Uterus (tissue), 2 donors: ENCODE data around the gene TMEM181.

ENCODE experiments used
- CTCF ChIP-seq, 4 experiments: fragments of 200-600 bp in 2 of 4; fragments of 450-650 bp in 2 of 4; sonication (generic) in 2 of 4; IDR thresholded peaks; one replicate each; pipeline ENCODE4 v1.5.1; 2016 to 2019; ENCODE audit warnings: antibody characterized with exemption in 4 of 4, mild to moderate bottlenecking in 2 of 4, moderate library complexity in 1 of 4
- POLR2A ChIP-seq, 2 donors: fragments of 450-650 bp; IDR thresholded peaks; one replicate each; pipeline ENCODE4 v1.6.1; 2016; ENCODE audit warnings: antibody characterized with exemption in 2 of 2, mild to moderate bottlenecking in 1 of 2, moderate library complexity in 1 of 2

- no peak for TF ChIP-seq CTCF (IDR thresholded peaks at IDR 0.05)
- TF ChIP-seq POLR2A (IDR thresholded peaks at IDR 0.05): no peak
Measured at GRCh38 chr6:158610319-158610968, 50.6 kb downstream of the TMEM181 start.
